ENCODE results near the gene THADA.
"Not testable (repeated sequence)": the region's sequence is repeated elsewhere in the genome, so short reads cannot be mapped to it uniquely, and the experiment has no call there.

The THADA gene

DNA sequence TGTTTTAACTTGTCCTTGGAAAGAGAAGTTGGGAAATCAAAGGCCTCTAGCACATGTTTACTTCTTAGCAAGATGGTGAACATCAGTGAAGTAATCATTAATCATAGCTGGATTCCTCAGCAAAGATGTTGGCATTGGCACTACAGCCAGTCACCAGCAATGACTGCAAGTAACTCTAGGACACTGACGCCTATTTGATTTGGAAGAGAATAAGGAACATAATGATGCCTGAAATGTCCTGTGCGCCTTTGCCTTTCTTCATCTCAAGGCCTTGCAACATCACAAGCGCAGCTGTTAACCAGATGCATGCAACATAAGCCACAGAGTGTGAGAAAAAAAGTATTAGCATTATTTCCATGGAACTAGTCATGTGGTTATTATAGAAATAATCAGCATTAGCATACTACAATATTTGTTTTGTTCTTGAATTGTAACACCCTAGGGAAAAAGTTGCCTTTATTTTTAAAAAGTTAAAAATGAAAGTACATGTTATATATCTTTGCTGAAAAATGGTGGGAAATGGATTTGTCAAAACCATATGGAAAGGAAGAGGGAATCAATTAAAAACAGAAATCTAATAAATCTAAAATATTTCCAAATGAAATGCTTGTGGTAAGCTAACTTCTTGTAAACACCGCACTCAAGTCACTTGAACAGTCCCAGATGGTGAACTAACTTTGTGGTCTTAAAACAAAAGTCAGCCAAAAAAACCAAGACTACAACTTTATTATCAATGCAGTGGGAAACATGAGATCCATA, 55.6 kb downstream of the THADA start:
- no peak for DNase-seq

DNA sequence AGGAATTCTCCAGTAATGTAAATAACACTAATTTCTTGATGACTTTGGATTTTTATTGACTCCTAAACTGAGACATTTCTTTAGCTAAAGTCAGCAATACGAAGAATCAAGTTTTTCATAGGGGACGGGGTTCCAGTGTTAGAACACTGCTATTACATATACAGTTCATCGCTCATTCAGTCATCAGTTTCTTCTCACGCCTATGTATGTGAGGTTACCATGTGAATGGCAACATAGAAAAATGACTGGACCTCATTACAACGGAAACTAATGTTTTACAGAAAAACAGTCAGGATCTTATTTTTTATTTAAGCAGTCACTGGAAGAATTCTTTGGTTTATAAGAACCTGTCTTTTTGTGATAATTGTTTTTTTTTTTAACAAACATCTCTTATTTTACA, 56.4 kb downstream of the THADA start:
- DNase-seq: no peak

DNA sequence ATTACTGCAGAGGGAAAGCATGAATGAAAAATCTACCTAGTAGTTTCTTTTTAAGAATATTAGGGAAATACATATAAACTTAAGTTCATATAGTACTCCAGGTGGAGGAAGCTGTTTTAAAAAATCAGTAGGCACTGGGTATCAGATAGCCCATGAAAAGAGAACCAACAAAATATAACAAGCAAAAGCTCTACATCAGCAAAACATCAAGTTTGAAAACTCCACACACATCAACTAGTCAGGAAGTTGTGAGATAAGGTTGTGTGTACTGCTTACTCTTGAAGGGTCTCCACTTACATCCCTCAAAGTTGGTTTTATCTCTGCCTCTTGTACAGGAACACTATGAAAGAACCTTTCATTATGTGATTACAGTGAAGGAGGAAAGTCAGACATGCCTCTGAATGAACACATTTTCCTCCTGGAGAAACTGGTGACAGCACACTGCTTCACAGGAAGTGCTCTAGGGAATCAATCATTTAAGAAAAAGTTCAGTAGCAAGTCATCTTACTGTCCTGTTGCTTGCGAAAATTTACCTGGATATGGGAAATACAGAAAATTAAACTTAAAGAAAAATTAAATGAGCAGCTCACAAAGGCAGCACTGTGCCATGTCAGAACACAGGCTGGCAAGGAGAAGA, 57.7 kb downstream of the THADA start:
- DNase-seq: no peak

DNA sequence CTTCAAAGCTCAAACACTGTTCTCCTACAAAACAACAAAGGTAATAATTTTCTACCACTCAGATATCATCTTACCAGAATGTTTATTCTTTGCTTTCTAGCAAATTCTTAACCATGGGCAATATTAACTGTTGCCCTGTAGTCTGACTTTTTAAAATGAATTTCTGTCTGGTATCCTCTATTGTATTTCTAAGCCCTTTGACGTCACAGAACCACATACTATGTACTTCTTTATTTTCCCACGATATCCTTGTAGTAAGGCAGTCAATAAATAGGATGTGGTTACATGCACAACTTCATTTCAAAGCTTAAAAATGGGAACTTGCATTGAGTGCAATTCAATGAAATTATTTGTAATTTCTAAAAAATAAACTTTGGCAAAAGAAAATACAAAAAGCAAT, 58.7 kb downstream of the THADA start:
- no peak for DNase-seq

DNA sequence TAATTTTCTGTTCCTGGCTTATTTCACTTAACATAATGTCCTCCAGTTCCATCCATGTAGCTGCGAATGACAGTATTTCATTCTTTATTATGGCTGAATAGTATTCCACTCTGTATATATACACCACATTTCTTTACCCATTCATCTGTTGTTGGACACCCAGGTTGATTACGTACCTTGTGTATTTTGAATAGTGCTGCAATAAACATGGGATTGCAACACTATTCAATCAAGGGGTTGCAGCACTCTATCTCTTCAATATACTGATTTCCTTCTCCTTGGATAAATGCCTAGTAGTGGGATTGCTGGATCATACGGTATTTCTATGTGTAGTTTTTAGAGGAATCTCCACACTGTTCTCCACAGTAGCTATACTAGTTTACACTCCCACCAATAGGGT, 61.3 kb downstream of the THADA start:
- no peak for DNase-seq

GRCh38 chr2:43532572-43532971, 63.3 kb downstream of the THADA start:
- not testable (repeated sequence) for DNase-seq

DNA sequence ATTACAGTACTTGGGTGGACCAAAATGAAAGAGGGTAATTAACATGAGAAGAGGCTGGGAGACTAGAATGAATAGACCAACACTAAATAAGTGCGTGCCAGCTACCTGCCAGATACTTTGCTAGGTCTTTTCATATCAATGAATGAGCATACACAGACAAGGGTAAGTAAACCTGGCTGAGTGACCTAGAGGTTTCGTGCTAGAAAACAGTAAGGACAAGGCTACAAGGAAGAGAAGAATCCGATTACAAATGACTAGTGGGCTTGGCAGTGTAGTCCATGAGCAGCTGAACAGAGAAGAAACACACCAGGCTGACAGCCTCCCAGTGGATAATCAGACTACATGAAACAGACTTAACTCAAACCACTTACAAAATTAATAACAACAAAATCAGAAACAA, 64.6 kb downstream of the THADA start:
- DNase-seq: no peak

- DNase-seq: no peak
Measured at GRCh38 chr2:43526994-43527393, 68.8 kb downstream of the THADA start.

- DNase-seq: no peak
Measured at GRCh38 chr2:43525506-43525905, 70.3 kb downstream of the THADA start.

DNA sequence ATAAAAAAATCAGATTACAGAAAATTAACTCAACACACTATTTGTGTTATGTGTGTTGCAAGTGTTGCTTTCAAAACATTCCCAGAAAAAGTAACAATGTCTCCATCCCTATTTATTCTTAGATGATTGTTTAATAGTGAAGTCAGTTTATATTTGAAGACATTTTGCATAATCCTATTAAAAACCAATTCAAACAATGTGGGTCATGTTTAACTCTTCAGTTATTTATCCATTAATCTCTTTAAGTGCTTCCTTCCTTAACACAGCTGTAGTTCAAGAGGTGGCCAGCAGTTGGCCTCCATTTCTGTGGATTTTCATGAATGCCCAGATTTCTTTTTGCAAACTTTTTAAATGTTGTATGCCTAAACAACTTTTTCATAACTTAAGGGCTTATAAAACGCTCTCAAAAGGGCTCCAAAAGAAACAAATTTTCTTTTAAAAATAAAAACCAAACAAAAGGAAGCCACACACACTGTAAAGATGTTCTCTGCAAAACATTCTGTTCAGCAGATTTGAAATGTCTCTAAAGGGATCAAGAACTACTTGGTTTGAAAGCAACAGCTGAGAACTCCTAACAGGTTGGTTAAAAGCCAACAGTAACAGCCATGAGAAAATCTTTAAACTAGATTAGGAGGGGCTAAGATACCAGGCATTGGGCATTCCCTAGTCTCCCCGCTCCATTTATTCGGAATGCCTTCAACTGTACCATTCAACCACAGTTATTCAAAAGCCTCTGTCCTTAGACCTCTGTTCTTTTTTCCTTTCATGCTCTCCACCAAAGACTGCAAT, 71.5 kb downstream of the THADA start:
- no peak for DNase-seq

- DNase-seq: no peak
Measured at GRCh38 chr2:43522177-43522576, 73.7 kb downstream of the THADA start.

- no peak for DNase-seq
Measured at GRCh38 chr2:43521568-43521967, 74.3 kb downstream of the THADA start.

GRCh38 chr2:43520919-43521318, 74.9 kb downstream of the THADA start:
- no peak for DNase-seq

DNA sequence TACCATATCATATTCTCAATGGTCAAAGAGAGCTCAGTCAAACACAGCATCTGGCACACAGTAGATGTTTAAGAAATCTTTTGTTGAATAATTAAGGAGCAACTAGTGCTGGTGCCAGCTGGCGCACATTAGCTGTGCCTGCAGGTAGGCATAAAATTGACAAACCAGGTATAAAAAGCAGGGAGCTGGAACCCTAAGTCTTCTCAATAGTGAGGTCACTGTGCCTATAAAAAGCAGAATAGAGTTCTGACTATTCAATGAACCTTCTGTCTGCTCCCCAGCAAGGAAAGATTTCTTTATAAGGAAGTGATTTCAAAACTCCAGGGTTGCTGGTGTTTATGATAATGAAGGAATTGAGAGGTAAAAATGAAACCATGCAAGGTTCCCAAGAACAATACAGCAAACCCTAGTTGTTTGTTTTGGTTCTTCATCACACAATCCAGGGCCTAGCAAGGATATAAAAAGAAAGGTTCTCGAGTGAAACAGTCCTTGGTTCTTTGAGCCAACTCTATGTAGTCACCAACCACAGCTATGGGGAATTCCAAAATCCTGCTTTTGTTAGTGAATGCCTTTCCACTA, 76.1 kb downstream of the THADA start:
- no peak for DNase-seq

GRCh38 chr2:43518718-43519117, 77.1 kb downstream of the THADA start:
- no peak for DNase-seq

- no peak for DNase-seq
Measured at GRCh38 chr2:43518181-43518580, 77.7 kb downstream of the THADA start.

DNA sequence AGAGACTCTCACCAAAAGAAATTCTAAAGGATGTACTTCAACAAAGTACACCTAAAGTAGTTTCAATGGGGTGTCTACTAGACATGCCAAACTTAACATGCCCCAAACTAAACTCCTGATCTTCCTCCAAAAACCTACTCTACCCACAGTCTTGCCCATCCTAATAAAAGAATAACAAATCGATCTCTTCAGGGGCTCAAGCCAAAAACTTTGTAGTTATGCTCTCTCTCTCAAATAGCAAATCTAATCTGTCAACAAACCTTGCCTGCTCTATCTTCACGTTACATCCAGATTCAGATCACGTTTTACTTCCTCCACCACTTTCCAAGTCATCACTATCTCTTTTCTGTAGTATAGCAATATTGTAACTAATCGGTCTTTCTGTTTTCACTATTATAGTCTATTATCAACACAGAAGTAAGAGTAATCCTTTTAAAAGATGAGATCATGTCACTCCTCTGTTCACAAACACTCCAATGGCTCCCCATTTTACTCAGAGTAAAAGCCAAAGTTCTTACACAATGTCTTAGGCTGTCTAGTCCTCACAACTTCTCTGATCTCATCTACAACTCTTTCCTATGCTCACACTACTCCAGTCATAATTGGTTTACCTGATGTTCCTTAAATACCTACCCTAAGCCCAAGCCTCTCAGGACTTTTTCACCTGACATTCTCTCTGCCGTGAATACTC, 79.9 kb downstream of the THADA start:
- no peak for DNase-seq

- DNase-seq: no peak
Measured at GRCh38 chr2:43515248-43515647, 80.6 kb downstream of the THADA start.

DNA sequence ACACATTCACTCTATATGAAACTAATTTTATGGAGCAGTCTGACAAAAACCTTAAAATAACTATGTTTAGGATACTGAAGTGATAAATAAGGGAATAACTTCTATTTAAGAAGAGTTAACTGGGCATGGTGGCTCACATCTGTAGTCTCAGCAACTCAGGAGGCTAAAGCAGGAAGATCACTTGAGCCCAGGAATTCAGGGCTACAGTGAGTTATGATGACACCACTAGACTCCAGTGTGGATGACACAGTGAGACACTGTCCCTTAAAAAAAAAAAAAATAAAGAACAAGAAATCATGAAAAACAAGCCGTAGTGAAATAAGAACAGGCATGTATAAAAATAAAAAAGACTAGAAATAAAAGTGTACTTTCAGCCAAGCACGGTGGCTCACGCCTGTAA, 82.0 kb downstream of the THADA start:
- DNase-seq: no peak

GRCh38 chr2:43513216-43513615, 82.6 kb downstream of the THADA start:
- no peak for DNase-seq

GRCh38 chr2:43511199-43511598, 84.6 kb downstream of the THADA start:
- DNase-seq: no peak

GRCh38 chr2:43509886-43510285, 86.0 kb downstream of the THADA start:
- DNase-seq: no peak

DNA sequence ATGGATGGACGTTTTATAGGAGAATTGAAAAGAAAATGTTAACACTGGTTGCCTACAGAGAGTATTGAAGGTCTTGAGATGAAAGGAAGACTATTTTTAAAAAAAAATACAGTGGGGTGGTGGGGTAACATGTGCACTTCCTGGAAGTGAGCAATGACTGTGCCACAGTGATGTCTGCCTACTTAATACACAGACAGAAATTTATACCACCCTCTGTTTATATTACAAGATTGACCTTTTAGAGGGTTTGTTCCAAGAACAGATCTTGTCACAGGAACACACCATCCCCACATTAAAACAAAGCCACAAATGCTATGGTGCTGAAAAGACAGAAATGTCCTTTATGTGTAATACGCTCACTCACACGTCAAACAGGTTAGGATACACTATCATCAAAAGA, 87.6 kb downstream of the THADA start:
- DNase-seq: peak; percentile 38

Data from CD4-positive, alpha-beta T cell treated with Interleukin-4 for 4 hours (primary cell).